HL-60 (cell line): ENCODE measurements around the gene COL2A1.

Source experiments
- DNase-seq, 2 experiments: peaks; one replicate each; pipeline ENCODE4 v3.0.0-alpha.2; 2010 to 2020; ENCODE audit warnings: low read depth in 1 of 2, low spot score in 1 of 2
- H3K27ac ChIP-seq: fragments of 250-450 bp; sonication (Bioruptor Pico); replicated peaks from 2 replicates; pipeline ENCODE4 v1.5.1; 2020; ENCODE audit warnings: mild to moderate bottlenecking, moderate library complexity
- H3K27me3 ChIP-seq: fragments of 250-450 bp; sonication (Bioruptor Pico); 2 replicates; pipeline ENCODE4 v1.5.1; 2021; ENCODE audit warnings: mild to moderate bottlenecking, moderate library complexity; ENCODE audit not compliant: insufficient read depth, poor library complexity, severe bottlenecking
- H3K4me3 ChIP-seq: replicated peaks from 2 replicates; pipeline ENCODE4 v1.5.1; 2011; ENCODE audit warnings: mild to moderate bottlenecking, control low read depth, low read length; ENCODE audit not compliant: insufficient read depth
- GABPA ChIP-seq: IDR thresholded peaks from 2 replicates; pipeline ENCODE4 v1.6.1; 2012; ENCODE audit warnings: low read depth
- POLR2AphosphoS5 ChIP-seq: IDR thresholded peaks from 2 replicates; pipeline ENCODE4 v1.6.1; 2012; ENCODE audit warnings: low read depth
- SPI1 ChIP-seq: IDR thresholded peaks from 2 replicates; pipeline ENCODE4 v1.6.1; 2012; ENCODE audit warnings: low read depth, mild to moderate bottlenecking, borderline replicate concordance
- TF ChIP-seq, protein P1 (sequence below): IDR thresholded peaks from one replicate; pipeline ENCODE4 v1.5.1; 2011; ENCODE audit warnings: low read length, control low read depth, inconsistent platforms; ENCODE audit not compliant: insufficient read depth
- TF ChIP-seq, protein P2 (sequence below): IDR thresholded peaks from 2 replicates; pipeline ENCODE4 v1.6.1; 2012; ENCODE audit warnings: low read depth; ENCODE audit not compliant: insufficient replicate concordance

Gene COL2A1

DNA sequence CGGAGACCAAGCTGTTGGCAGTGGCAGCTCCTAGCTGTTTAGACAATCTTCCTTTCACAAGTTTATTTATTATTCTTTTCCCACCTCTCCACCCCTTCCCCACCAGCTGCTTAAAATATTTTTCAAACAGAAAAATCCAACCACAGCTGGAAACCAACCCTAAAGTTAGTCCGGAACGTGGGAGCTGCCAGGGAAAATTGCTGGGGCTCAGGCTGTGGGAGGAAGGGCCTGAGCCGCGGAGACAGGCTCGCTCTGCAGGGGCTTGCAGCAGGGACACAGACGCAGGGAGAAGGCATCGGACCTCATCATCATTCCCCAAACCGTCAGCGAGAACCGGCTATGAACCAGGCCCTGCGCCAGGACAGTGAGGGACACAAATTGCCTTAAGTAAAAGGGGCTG lies 56.9 kb downstream of the COL2A1 start:
- Histone ChIP-seq H3K27me3 (no peaks in the 10 kb centered on the region), H3K27ac (peak overlapping the region; percentile 83), H3K4me3 (no peak overlapping the region)
- no peak for DNase-seq
- TF ChIP-seq POLR2AphosphoS5 = no peak

DNA sequence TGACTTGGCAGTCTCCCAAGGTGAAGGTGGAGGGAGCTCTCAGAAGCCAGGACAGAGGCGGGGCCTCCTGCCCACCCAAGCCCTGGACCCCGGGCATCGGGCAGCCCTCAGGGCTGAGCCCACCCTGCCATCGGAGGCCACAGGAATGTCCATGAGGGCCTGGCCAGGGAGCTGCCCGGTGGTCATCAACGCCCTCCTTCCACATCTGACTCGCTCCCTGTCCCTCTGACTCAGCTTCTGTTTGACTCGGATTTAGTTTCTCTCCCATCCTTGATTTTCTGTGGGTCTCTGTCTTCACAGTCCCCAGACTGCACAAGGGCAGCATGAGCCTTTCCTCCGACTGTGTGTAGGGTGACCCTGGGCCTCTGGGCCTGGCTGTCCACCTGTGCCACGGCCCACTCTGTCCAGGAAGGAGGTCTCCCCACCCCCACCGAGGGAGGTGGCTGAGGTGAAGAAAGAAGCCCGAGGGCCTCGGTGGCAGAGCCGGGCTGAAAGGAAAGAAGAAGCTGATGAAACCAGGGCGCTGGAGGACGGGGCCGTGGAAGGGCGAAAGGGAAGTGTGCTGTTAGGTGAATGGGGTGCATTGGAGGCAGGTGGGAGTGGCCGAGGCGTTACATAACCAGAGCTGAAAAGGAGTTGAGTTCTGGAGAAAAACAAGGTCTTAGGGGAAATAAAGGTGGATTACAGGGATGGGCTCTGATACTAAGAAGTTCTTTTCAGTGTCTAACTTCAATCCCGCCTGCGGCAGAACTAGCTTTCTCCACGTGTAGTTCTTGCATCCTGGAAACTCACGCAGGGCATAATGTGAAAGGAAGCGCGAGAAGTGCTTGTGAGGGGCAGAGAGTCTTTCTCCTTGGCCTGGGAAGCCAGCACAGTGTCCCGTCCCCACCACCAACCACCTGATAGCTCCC lies 57.6 kb downstream of the COL2A1 start:
- H3K4me3 ChIP-seq = no peak overlapping the region
- peak overlapping the region; percentile 83 for H3K27ac ChIP-seq
- DNase-seq = peak; percentile 77 to 94
- TF ChIP-seq, protein P1, sequence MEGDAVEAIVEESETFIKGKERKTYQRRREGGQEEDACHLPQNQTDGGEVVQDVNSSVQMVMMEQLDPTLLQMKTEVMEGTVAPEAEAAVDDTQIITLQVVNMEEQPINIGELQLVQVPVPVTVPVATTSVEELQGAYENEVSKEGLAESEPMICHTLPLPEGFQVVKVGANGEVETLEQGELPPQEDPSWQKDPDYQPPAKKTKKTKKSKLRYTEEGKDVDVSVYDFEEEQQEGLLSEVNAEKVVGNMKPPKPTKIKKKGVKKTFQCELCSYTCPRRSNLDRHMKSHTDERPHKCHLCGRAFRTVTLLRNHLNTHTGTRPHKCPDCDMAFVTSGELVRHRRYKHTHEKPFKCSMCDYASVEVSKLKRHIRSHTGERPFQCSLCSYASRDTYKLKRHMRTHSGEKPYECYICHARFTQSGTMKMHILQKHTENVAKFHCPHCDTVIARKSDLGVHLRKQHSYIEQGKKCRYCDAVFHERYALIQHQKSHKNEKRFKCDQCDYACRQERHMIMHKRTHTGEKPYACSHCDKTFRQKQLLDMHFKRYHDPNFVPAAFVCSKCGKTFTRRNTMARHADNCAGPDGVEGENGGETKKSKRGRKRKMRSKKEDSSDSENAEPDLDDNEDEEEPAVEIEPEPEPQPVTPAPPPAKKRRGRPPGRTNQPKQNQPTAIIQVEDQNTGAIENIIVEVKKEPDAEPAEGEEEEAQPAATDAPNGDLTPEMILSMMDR = no peak
- TF ChIP-seq SPI1 (peak; percentile 86), POLR2AphosphoS5 (0 out of 2 replicates have a peak, but pooled peaks have one; percentile 26)
- H3K27me3 ChIP-seq = no peaks in the 10 kb centered on the region

DNA sequence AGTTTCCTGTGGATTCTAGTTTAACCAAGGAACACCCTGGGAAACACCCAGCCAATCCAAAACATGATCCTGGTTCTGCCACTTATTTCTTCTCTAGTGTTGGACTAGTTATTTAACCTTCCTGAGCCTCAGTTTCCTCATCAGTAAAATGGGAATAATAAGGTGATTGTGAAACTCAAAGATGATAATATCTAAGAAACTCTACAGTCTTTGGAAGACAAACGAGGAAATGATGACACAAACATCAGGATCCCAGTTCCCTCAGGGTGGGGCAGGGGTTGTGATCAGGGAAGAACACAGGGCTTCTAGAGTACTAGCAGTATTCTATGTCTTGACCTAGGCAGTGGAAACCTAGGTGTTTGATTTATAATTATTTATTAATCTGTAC lies 58.9 kb downstream of the COL2A1 start:
- Histone ChIP-seq H3K27ac (no peak overlapping the region), H3K27me3 (no peaks in the 10 kb centered on the region), H3K4me3 (no peak overlapping the region)
- TF ChIP-seq, protein P1 = no peak
- TF ChIP-seq POLR2AphosphoS5 (no peak), SPI1 (no peak), GABPA (no peak)
- TF ChIP-seq, protein P2, sequence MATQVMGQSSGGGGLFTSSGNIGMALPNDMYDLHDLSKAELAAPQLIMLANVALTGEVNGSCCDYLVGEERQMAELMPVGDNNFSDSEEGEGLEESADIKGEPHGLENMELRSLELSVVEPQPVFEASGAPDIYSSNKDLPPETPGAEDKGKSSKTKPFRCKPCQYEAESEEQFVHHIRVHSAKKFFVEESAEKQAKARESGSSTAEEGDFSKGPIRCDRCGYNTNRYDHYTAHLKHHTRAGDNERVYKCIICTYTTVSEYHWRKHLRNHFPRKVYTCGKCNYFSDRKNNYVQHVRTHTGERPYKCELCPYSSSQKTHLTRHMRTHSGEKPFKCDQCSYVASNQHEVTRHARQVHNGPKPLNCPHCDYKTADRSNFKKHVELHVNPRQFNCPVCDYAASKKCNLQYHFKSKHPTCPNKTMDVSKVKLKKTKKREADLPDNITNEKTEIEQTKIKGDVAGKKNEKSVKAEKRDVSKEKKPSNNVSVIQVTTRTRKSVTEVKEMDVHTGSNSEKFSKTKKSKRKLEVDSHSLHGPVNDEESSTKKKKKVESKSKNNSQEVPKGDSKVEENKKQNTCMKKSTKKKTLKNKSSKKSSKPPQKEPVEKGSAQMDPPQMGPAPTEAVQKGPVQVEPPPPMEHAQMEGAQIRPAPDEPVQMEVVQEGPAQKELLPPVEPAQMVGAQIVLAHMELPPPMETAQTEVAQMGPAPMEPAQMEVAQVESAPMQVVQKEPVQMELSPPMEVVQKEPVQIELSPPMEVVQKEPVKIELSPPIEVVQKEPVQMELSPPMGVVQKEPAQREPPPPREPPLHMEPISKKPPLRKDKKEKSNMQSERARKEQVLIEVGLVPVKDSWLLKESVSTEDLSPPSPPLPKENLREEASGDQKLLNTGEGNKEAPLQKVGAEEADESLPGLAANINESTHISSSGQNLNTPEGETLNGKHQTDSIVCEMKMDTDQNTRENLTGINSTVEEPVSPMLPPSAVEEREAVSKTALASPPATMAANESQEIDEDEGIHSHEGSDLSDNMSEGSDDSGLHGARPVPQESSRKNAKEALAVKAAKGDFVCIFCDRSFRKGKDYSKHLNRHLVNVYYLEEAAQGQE = no peak
- no peak for DNase-seq

DNA sequence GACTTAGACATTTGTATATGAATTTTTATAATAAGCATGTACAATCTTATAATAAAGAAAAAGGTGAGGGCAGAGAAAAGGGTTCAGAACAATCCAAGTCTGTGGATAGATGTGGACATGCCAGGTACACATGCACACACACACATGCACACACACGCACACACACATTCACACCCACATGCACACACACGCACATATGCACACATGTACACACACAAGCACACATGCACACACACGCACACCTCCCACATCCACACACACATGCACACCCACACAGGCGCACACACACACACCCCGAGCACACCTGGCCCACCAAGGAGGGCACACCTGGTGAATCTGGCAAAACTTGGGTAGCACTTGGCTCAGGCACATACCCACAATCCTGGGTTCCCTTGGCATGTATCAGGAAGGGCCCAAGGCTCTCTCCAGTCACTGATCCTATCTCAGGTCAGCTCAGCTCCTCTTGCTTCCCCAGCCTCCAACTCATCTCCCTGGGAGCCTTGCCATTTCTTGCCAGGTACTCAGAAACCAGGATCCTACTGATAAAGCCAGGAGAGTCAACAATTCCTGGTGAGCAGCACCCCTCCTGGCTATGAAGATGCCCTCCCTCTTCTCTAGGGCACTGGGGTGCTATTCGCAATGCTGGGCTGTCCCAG lies 59.5 kb downstream of the COL2A1 start:
- TF ChIP-seq, protein P2 = no peak
- TF ChIP-seq GABPA (no peak), SPI1 (no peak), POLR2AphosphoS5 (no peak)
- TF ChIP-seq, protein P1 = no peak
- Histone ChIP-seq H3K27ac (no peak overlapping the region), H3K4me3 (no peak overlapping the region), H3K27me3 (no peaks in the 10 kb centered on the region)
- no peak for DNase-seq
